HepG2 (cell line): Measurements from ENCODE around the gene HSD17B8. TPM values are rescaled to one million over a fixed set of nuclear protein-coding genes. Genes with fewer than 3 reads are reported as not detected.

Experiments used
- AKAP8 ChIP-seq: sonication (generic); formaldehyde crosslinking; IDR thresholded peaks from 2 replicates; pipeline ENCODE4 v1.5.1; 2020; ENCODE audit warnings: mild to moderate bottlenecking, missing genetic modification reagents
- EP300 ChIP-seq, 3 experiments: sonication (generic) in 1 of 3; formaldehyde crosslinking in 1 of 3; IDR thresholded peaks; 2 replicates each; pipeline versions ENCODE4 v1.5.1 to v1.6.1; 2011 to 2020; ENCODE audit warnings: low read depth in 2 of 3, low read length in 2 of 3, borderline replicate concordance in 1 of 3, improper control_type of control experiment in 1 of 3, mild to moderate bottlenecking in 1 of 3, missing genetic modification reagents in 1 of 3, moderate library complexity in 1 of 3
- FOXA1 ChIP-seq, 2 experiments: fragments of 450-650 bp in 1 of 2; sonication (generic) in 1 of 2; formaldehyde crosslinking in 1 of 2; IDR thresholded peaks; 2 replicates each; pipeline versions ENCODE4 v1.4.0 to v1.6.1; 2016 to 2020; ENCODE audit warnings: missing genetic modification reagents in 1 of 2
- FOXP4 ChIP-seq: sonication (generic); formaldehyde crosslinking; IDR thresholded peaks from 2 replicates; pipeline ENCODE4 v1.4.0; 2020; ENCODE audit warnings: missing genetic modification reagents
- MXD4 ChIP-seq: IDR thresholded peaks from 2 replicates; pipeline ENCODE4 v1.6.1; 2016; ENCODE audit warnings: mild to moderate bottlenecking, missing biosample characterization, missing genetic modification reagents
- PHF20 ChIP-seq: sonication (generic); formaldehyde crosslinking; IDR thresholded peaks from 2 replicates; pipeline ENCODE4 v1.5.0; 2020; ENCODE audit warnings: mild to moderate bottlenecking, missing genetic modification reagents
- ZC3H13 ChIP-seq: sonication (generic); formaldehyde crosslinking; IDR thresholded peaks from 2 replicates; pipeline ENCODE4 v1.8.1; 2023; ENCODE audit warnings: mild to moderate bottlenecking, missing genetic modification reagents, moderate library complexity
- ZNF280B ChIP-seq: sonication (generic); formaldehyde crosslinking; IDR thresholded peaks from 2 replicates; pipeline ENCODE4 v1.5.0; 2020; ENCODE audit warnings: missing genetic modification reagents, mild to moderate bottlenecking, borderline replicate concordance
- ZNF552 ChIP-seq: sonication (generic); formaldehyde crosslinking; IDR thresholded peaks from 2 replicates; pipeline ENCODE4 v1.9.0; 2022; ENCODE audit warnings: missing genetic modification reagents, mild to moderate bottlenecking, borderline replicate concordance
- ZNF556 ChIP-seq: sonication (generic); formaldehyde crosslinking; IDR thresholded peaks from 2 replicates; pipeline ENCODE4 v1.4.0; 2020; ENCODE audit warnings: mild to moderate bottlenecking, missing genetic modification reagents, borderline replicate concordance
- polyA plus RNA-seq, 8 experiments: library from polyadenylated mRNA; depleted of rRNA in 3 of 8; stranded (reverse) in 7 of 8; unstranded in 1 of 8; fragments of >200 nt; fragmentation: Illumina TruSeq in 4 of 8; extraction: Trizol in 4 of 8; gene quantifications; 2 replicates each; pipeline versions ENCODE4 v1.2.1 to v1.2.3, GENCODE V29; 2011 to 2016; ENCODE audit warnings: low read depth in 4 of 8, missing spikeins in 1 of 8, mixed read lengths in 1 of 8; ENCODE audit not compliant: insufficient read depth in 1 of 8
- total RNA-seq, 5 experiments: library from RNA; depleted of rRNA; stranded (reverse); fragments of >200 nt; fragmentation: Illumina TruSeq; extraction: Trizol; gene quantifications; 2 replicates each; pipeline ENCODE4 v1.2.3, GENCODE V29; 2016; ENCODE audit warnings: low read depth in 1 of 5

The HSD17B8 gene
- total and polyA plus RNA-seq, 2 of the 13 experiments (the other 11 are each of a cell fraction or from before 2014, with no cell fraction given) = 12.6 to 20.1 TPM

DNA sequence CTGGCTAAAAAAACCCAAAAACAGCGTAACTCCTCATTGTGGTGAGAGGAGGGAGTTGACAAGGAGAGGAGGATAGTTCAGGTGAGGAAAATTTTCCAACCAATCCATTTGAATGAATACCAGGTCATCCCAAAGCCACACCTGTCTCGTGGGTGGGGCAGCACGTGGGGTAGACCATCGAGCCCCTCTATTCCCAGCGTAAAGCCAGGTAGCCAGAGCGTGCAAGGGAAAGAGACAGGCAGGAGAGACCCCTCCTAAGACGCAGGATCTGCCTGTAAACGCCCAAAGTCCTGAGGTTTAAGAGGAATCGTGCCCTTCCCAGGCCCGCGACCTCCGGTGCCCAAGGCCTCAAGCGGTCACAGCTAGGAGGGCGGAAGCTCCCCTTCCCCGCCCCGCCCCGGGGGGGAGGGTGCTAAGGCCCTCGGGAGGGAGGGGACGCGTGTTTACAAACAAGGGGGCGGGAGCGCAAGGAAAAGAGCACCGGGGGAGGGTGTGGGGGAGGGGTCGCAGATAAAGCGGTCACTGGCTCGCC, 4.7 kb upstream of the HSD17B8 start (continued):
- no peak for TF ChIP-seq FOXA1 (IDR thresholded peaks at IDR 0.05)
- peak; percentile 87 for TF ChIP-seq FOXA1 (CRISPR knock-in tag; IDR thresholded peaks at IDR 0.05)
- no peak for TF ChIP-seq PHF20 (CRISPR knock-in tag)
- peak; percentile 99 for TF ChIP-seq FOXP4 (CRISPR knock-in tag)
- no peak; the same call in 1 of the 2 replicates for TF ChIP-seq ZNF552 (CRISPR knock-in tag)
- TF ChIP-seq AKAP8 (CRISPR knock-in tag) = no peak
- peak; percentile 92; the same call in 1 of the 2 replicates for TF ChIP-seq ZNF556
- 0 out of 2 replicates have a peak, but pooled peaks have one; percentile 89 for TF ChIP-seq ZNF280B (CRISPR knock-in tag)
- peak in 1 of 2 experiments; percentile 60; a peak in 2 of 4 replicates for TF ChIP-seq EP300 (IDR thresholded peaks at IDR 0.05; ENCODE audit: low read depth in 2 of 2, low read length in 2 of 2)
- TF ChIP-seq EP300 (CRISPR knock-in tag; IDR thresholded peaks at IDR 0.05; ENCODE audit: borderline replicate concordance) = no peak
- TF ChIP-seq MXD4 (CRISPR knock-in tag) = peak; percentile 91; the same call in 1 of the 2 replicates
- peak; percentile 75 for TF ChIP-seq ZC3H13
